LoVo (cell line): ENCODE results near the gene ADD3.
"Not testable (repeated sequence)": the region's sequence is repeated elsewhere in the genome, so short reads cannot be mapped to it uniquely, and the experiment has no call there.

Experiments used
- DNase-seq: peaks from one replicate; pipeline ENCODE4 v3.0.0-alpha.2; 2016; ENCODE audit warnings: low spot score

The ADD3 gene

GRCh38 chr10:110035070-110035921 lies 27.5 kb downstream of the ADD3 start:
- DNase-seq = no peak

GRCh38 chr10:110036640-110037039 lies 28.9 kb downstream of the ADD3 start:
- DNase-seq = no peak

- no peak for DNase-seq
Measured at GRCh38 chr10:110039254-110039653, 31.5 kb downstream of the ADD3 start.

DNA sequence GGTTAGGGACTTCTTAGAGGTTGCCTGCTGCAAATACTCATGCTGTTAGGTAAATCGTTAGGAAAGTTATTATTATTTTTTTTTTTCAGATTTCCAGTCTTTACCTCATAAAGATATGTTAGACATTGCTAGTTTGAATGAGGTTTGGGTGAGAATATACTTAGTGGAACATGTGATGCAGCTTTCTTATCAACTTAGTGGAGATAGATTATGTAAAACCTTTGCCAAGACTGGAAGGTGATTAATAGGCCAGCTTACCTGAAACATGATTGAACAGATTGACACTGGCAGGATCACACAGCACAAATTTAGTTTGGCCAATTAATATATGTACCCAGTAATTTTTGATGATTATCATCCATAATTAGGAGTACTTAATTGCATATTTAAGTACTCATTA lies 32.3 kb downstream of the ADD3 start:
- no peak for DNase-seq

- no peak for DNase-seq
Measured at GRCh38 chr10:110040767-110041478, 33.1 kb downstream of the ADD3 start.

DNA sequence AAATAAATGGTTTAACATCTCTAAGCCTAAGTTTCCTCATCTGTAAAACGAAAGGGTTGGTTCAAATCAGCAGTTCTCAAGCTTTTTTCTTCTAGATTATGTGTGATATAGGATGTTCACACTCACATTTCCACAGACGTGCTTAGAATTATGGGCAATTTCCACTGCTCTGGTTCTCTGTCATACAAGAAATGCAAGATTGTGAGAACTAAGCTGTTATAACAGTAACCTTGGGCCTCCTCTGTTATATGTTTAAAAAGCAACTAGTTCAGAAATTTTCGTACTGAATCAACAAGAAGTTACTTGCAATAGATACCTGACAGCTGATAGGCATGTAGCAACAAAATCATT lies 33.7 kb downstream of the ADD3 start:
- no peak for DNase-seq

GRCh38 chr10:110042181-110042580 lies 34.4 kb downstream of the ADD3 start:
- DNase-seq = no peak

- DNase-seq = no peak
Measured at GRCh38 chr10:110042891-110043290, 35.1 kb downstream of the ADD3 start.

GRCh38 chr10:110044681-110045080 lies 36.9 kb downstream of the ADD3 start:
- DNase-seq = no peak

- no peak for DNase-seq
Measured at GRCh38 chr10:110045772-110046171, 38.0 kb downstream of the ADD3 start.

DNA sequence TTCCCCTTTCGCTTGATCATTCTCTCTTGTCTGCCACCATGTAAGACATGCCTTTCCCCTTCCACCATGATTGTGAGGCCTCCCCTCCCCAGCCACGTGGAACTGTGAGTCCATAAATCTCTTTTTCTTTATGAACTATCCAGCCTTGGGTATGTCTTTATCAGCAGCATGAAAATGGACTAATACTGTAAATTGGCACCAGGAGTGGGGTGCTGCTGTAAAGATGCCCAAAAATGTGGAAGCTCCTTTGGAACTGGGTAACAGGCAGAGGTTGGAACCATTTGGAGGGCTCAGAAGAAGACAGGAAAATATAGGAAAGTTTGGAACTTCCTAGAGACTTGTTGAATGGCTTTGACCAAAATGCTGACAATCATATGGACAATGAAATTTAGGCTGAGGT lies 40.4 kb downstream of the ADD3 start:
- not testable (repeated sequence) for DNase-seq

GRCh38 chr10:110048781-110049180 lies 41.0 kb downstream of the ADD3 start:
- DNase-seq = no peak

- not testable (repeated sequence) for DNase-seq
Measured at GRCh38 chr10:110049889-110050591, 42.3 kb downstream of the ADD3 start.

- DNase-seq = no peak
Measured at GRCh38 chr10:110051487-110051886, 43.7 kb downstream of the ADD3 start.

GRCh38 chr10:110052916-110053315 lies 45.1 kb downstream of the ADD3 start:
- DNase-seq = no peak

DNA sequence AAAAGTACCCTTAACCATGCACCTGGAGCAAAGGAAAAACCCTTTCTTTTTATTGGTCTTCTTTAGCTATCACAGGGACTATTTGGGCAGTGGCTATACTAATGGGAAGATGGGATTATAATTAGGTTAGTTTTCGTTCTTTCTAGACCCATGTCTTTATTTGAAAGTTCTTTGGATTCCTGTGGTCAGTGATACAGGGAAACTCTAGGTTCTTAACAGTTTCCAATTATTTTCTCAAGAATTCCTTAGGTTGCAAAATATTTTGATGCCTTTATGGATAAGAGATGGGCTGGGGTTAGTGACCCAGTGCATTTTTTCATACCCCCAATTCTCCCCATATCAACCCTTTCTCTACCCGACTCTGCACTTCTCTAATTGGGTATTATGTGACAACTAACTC lies 49.0 kb downstream of the ADD3 start:
- no peak for DNase-seq

- DNase-seq = no peak
Measured at GRCh38 chr10:110057456-110057855, 49.7 kb downstream of the ADD3 start.

- DNase-seq = no peak
Measured at GRCh38 chr10:110058212-110058611, 50.4 kb downstream of the ADD3 start.

- DNase-seq = no peak
Measured at GRCh38 chr10:110059925-110060324, 52.1 kb downstream of the ADD3 start.

DNA sequence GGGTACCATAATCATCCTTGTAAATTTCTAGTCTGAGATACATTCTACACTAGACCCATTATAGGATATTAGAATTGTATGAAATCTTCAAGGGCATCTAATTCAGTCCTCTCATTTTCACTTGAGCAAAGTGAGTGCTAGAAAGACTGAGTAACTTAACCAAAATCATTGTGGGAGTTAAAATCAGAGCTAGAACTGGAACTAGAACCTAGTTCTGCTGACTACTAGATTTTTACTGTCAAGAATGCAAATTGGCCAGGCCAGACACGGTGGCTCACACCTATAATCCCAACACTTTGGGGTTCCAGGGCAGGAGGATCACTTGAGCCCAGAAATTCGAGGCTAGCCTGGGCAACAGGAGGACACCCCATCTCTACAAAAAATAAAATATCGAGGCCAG lies 53.9 kb downstream of the ADD3 start:
- DNase-seq = no peak

DNA sequence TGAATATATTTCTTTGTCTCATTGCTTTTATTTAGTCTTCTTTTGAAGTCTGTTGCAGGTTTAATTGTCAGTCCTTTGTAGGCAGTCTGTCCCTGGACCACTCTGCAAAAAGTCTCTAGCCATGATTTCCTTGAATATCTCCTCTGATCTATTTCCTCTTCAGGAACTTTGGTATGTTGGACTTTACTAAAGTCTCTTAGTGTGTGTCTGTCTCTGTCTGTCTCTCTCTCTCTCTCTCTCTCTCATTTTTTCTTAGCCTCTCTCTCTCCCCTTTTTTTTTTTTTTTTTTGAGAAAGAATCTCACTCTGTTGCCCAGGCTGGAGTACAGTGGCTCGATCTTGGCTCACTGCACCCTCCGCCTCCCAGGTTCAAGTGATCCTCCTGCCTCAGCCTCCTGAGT lies 57.5 kb downstream of the ADD3 start:
- DNase-seq = no peak

- DNase-seq = peak; percentile 51
Measured at GRCh38 chr10:110067960-110068770, 60.4 kb downstream of the ADD3 start.
